HG02885 (cell line): ENCODE data around the gene SEC22B.
A peak's percentile ranks its signal among the peaks of the same experiment; 100 is the strongest.
"Not testable (repeated sequence)": the region's sequence is repeated elsewhere in the genome, so short reads cannot be mapped to it uniquely, and the experiment has no call there.

Experiments
- ATAC-seq: cut with Tn5 transposase; IDR thresholded peaks from one replicate; pipeline ENCODE4 v1.9.1; 2021; ENCODE audit warnings: mild to moderate bottlenecking; ENCODE audit not compliant: unreplicated experiment, poor library complexity

Gene SEC22B

GRCh38 chr1:120120525-120120924, 55.8 kb downstream of the SEC22B start:
- ATAC-seq, result not testable (repeated sequence)

- peak; percentile 67 for ATAC-seq
These were observed 58.7 kb downstream of the SEC22B start for GRCh38 chr1:120117371-120118177.

DNA sequence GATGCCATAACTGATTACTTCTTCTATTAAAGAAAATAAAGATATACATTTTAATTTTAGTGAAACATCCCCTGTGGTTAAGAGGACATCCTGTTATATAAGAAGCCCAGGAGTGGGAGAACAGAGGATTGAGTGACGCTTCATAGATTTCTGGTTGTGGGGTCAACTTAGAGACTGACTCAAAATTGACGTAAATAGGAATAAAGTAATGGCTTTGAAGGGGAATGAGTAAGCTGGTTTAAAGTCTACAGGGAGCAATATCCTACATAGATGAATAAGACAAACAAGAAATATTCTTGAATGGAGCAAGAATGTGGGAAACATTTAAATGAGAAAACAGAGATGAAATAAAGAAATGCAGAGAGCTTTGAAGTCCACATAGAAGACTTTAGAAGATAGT, 60.2 kb downstream of the SEC22B start:
- not testable (repeated sequence) for ATAC-seq

GRCh38 chr1:120113134-120113533, 63.2 kb downstream of the SEC22B start:
- ATAC-seq, result not testable (repeated sequence)

- not testable (repeated sequence) for ATAC-seq
These were observed 64.1 kb downstream of the SEC22B start for GRCh38 chr1:120112212-120112611.

- not testable (repeated sequence) for ATAC-seq
These were observed 64.5 kb downstream of the SEC22B start for GRCh38 chr1:120111771-120112170.

GRCh38 chr1:120111008-120111407, 65.3 kb downstream of the SEC22B start:
- peak; percentile 58 for ATAC-seq

DNA sequence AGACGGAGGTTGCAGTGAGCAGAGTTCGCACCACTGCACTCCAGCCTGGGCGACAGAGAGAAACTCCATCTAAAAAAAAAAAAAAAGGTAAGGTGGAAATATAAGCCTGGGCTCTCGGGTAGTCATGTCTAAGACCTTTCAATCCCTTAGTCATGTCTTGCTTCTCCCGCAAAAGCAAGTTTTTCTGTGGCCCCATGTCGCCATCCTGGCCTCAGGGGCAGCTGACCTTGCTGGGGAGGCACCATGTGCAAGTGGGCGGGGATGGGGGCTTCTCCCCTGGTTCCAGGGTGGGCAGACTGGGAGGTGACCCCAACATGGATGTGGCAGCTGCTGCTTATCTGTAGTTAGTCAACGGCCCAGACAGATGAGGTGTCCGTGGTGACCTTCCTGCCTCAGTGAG, 66.7 kb downstream of the SEC22B start:
- ATAC-seq, result not testable (repeated sequence)

DNA sequence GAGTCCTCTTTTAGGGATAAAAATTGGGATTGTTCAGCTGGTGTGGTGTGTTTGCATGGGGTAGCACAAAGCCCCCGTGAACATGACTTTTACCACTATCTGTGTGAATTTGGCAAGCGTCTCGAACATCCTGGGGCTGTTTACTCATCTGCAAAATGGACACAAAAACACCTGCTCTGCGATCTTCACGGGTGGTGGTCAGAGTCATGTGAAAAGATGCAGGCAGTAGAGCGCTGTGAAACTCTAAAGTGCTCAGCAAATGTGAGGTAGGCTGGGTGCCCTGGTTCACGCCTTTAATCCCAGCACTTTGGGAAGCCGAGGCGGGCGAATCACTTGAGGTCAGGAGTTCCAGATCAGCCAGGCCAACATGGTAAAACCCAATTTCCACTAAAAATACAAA, 67.1 kb downstream of the SEC22B start:
- ATAC-seq, result not testable (repeated sequence)

DNA sequence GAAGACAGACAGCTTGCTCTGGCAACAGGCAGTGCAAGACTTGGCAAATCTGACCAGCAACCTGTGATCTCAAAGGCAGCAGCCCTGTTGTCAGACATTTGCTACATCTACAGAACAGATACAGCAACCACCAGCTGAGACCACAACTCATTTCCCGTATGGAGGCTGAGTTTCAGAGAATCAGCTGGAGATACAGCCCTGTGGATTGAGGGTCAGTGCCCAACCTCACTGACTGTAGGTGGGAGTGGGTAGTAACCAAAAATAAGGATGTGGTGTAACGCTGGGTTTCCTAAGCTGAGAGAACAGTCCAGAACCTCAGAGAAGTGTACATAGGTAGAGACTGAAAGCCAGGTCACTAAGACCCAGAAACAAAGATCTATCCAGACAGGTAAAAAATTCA, 71.0 kb downstream of the SEC22B start:
- not testable (repeated sequence) for ATAC-seq

GRCh38 chr1:120103768-120104167, 72.6 kb downstream of the SEC22B start:
- ATAC-seq, result not testable (repeated sequence)

- ATAC-seq, result not testable (repeated sequence)
These were observed 74.7 kb downstream of the SEC22B start for GRCh38 chr1:120101593-120101992.
